Pancreas (tissue), 10 donors: Measurements from ENCODE around the gene MBL2. TPM values are rescaled to one million over a fixed set of nuclear protein-coding genes. Genes with fewer than 3 reads are reported as not detected.

ENCODE experiments used
- ATAC-seq, 4 donors: fragments of 200-7000 bp; cut with Tn5 transposase; one replicate each; pipeline versions ENCODE4 v1.8.0 to v1.9.1; 2020; ENCODE audit warnings: mild to moderate bottlenecking in 4 of 4, moderate library complexity in 4 of 4
- DNase-seq, 6 donors: peaks; one replicate each; pipeline ENCODE4 v3.0.0-alpha.2; 2020
- FAIRE-seq: peaks from 2 replicates; lab custom pipeline; 2012; peaks lifted over from hg19 to GRCh38; lab: Jason Lieb, UNC
- H3K27ac ChIP-seq, 4 donors: fragments of 200-600 bp; sonication (generic); 1 replicate in 3 of 4; 2 replicates in 1 of 4; pipeline versions ENCODE4 v1.5.0 to v1.8.0; 2020
- H3K27me3 ChIP-seq, 4 donors: fragments of 200-600 bp; one replicate each; pipeline ENCODE4 v1.8.0; 2021
- H3K36me3 ChIP-seq, 3 donors: fragments of 200-600 bp; sonication (generic) in 1 of 3; one replicate each; pipeline versions ENCODE4 v1.5.0 to v1.8.0; 2020 to 2021
- H3K4me1 ChIP-seq, 3 donors: fragments of 200-600 bp; one replicate each; pipeline ENCODE4 v1.8.0; 2021
- H3K4me3 ChIP-seq, 4 donors: fragments of 200-600 bp; sonication (generic) in 2 of 4; one replicate each; pipeline versions ENCODE4 v1.5.0 to v1.8.0; 2020 to 2021
- H3K9me3 ChIP-seq, 4 donors: fragments of 200-600 bp; one replicate each; pipeline ENCODE4 v1.8.0; 2021
- CTCF ChIP-seq, 4 donors: fragments of 200-600 bp; sonication (generic) in 3 of 4; IDR thresholded peaks; one replicate each; pipeline versions ENCODE4 v1.5.0 to v1.8.0; 2021; ENCODE audit warnings: antibody characterized with exemption in 4 of 4
- WGBS, 2 donors: extraction: QIAGEN DNeasy Blood & Tissue Kit; methylation state at CpG; one replicate each; pipeline ENCODE4 v1.1.7; 2013; 5-methylcytosine and 5-hydroxymethylcytosine counted together
- intact Hi-C, 3 donors: fragments of 100-400 bp; cut with DNase I; formaldehyde crosslinking; loops; one replicate each; pipeline versions ENCODE4 v1.11.1 to v1.14.2; 2022
- polyA plus RNA-seq, 2 donors: library from polyadenylated mRNA; stranded (reverse); fragments of 200-250 nt; gene quantifications; one replicate each; pipeline ENCODE4 v1.2.3, GENCODE V29; 2013
- total RNA-seq, 6 donors: library from RNA; stranded (reverse); fragmentation: NEBNext Ultra II Directional in 4 of 6; extraction: Animal tissue kit (Norgen Biotek cat#: 25700) in 4 of 6; gene quantifications; one replicate each; pipeline versions ENCODE4 v1.2.1 to v1.2.4, GENCODE V29; 2021 to 2023
- donor health status: healthy with polysubstance abuse.
- donor health status: DM: no; HTN: no; CAD: no; lungs with moderate emphysema.
- donor health status: DM: no; HTN: no; CAD: no.
- donor health status: control.
- donor health status: control.
- donor health status: Bipolar disorder and iron deficiency.
- donor health status: DM: yes; HTN: yes; CAD: no.
- donor health status: DM: no; HTN: no; CAD: no.
- donor health status: DM: no; HTN: no; CAD: no.
- donor health status: DM: yes; HTN: yes; CAD: no.

The MBL2 gene
- total and polyA plus RNA-seq, 8 donors = 0.09 TPM; not detected in 7

- Histone ChIP-seq H3K4me1 (no peaks in the 10 kb centered on the region), H3K9me3 (no peaks in the 10 kb centered on the region), H3K27me3 (no peaks in the 10 kb centered on the region), H3K36me3 (no peaks in the 10 kb centered on the region), H3K4me3 (no peak overlapping the region), H3K27ac (no peak overlapping the region)
- intact Hi-C loops = no loop called here
- FAIRE-seq (no peak), ATAC-seq (no peak), DNase-seq (no peak)
- 85 to 94% methylated on average over 12 of the region's 12 CpGs for WGBS, 2 donors
- no peak for TF ChIP-seq CTCF (IDR thresholded peaks at IDR 0.05)
Measured at GRCh38 chr10:52775132-52775647, 2.6 kb upstream of the MBL2 start.

- Histone ChIP-seq H3K27ac (no peak overlapping the region), H3K4me1 (no peaks in the 10 kb centered on the region), H3K27me3 (no peaks in the 10 kb centered on the region), H3K9me3 (no peaks in the 10 kb centered on the region), H3K36me3 (no peaks in the 10 kb centered on the region), H3K4me3 (no peak overlapping the region)
- TF ChIP-seq CTCF (IDR thresholded peaks at IDR 0.05) = no peak
- intact Hi-C loops = no loop called here
- peak in 2 of 4 donors; percentile 53 to 62 for ATAC-seq
- WGBS, 2 donors = 50 to 58% methylated on average over 8 of the region's 8 CpGs
- no peak for DNase-seq
- FAIRE-seq = no peak
Measured at GRCh38 chr10:52774600-52775106, 2.1 kb upstream of the MBL2 start.

DNA sequence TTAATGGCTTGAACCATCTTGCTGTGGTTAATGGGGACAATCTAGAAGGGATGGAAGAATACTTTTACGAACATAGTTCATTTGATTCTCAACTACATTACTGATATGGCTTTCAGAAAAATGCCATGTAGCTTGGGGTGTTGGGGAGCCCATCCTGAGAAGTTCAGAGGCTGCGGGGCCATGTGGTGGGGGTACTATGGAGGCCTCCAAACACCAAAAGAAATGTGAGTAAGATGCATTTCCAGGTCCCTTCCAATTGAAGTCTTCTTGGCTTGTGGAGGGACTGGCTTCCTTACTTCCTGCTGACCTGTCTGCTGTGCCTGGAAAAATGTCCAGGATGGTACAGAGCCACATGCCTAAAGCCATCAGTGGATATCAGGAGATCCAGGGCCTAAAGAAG, 1.6 kb upstream of the MBL2 start:
- FAIRE-seq (no peak), ATAC-seq (no peak), DNase-seq (no peak)
- no peak for TF ChIP-seq CTCF (IDR thresholded peaks at IDR 0.05)
- Histone ChIP-seq H3K27me3 (no peaks in the 10 kb centered on the region), H3K9me3 (no peaks in the 10 kb centered on the region), H3K27ac (no peak overlapping the region), H3K4me1 (no peaks in the 10 kb centered on the region), H3K36me3 (no peaks in the 10 kb centered on the region), H3K4me3 (no peak overlapping the region)
- WGBS, 2 donors = 87 to 91% methylated on average over 2 of the region's 2 CpGs
- intact Hi-C loops = no loop called here

DNA sequence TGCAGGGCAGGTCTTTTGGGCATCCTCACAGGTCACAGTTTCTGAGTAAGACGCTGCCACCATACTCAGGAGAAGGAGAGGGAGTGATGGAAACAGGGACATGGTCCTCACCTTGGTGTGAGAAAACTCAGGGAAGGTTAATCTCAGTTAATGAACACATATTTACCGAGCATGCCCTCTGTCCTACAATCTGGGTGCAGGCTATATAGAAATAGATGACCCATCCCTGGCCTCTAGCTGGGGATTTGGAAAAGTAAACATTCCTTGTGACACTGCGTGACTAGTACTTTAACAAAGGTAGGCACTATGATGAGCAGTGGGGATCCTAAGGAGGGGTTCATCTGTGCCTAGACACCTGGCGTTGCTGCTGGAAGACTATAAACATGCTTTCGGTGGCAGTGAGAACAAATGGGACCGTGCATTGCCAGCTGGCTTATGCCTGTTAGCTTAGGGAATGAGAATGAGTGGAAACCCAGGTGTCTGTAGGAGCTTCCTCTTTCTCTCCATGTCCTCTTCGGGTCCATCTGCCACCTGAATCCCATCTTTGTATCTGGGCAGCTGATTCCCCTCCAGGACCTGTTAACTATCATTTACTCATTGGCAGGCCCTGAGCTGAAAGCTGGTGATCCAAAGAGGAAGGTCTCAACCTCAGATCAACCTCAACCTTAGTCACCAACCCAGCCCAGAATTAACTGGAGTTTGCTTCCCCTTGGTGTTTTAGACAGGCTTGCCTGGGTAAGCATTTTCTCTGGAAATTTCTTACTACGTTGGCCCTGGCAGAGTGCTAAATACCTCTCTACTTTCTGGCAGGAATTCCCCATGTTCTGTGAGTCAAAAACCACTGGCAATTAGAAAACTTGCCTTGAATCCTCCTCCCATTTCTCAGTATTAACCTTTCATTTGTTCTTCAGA, 794 bp downstream of the MBL2 start:
- no peaks in the 10 kb centered on the region for H3K9me3 ChIP-seq
- 59 to 80% methylated on average over 8 of the region's 8 CpGs for WGBS, 2 donors
- no peak overlapping the region for H3K4me3 ChIP-seq
- no peak for DNase-seq
- no peak for ATAC-seq
- no peaks in the 10 kb centered on the region for H3K4me1 ChIP-seq
- H3K36me3 ChIP-seq = no peaks in the 10 kb centered on the region
- no peak for FAIRE-seq
- intact Hi-C loops = no loop called here
- TF ChIP-seq CTCF (IDR thresholded peaks at IDR 0.05) = no peak
- no peak overlapping the region for H3K27ac ChIP-seq
- no peaks in the 10 kb centered on the region for H3K27me3 ChIP-seq

DNA sequence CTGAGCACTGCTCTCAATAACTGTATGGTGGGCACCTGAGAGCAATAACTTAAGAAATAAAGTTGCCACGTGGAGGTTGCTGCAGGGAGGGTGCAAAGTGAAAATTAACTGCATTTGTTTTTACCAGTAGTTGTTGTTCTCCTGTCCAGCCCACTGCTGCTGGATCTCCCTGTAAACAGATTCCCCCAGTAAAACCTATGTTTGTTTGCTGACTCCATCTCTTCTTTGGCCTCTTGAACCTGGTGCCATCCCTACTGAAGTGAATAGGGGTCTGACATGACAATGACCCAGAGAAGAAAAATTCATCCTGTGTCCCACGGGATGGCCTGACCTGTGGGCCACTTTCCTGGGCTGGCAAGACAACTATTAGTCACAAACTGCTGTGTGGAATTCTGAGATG, 1.7 kb downstream of the MBL2 start:
- H3K9me3 ChIP-seq = no peaks in the 10 kb centered on the region
- FAIRE-seq (no peak), DNase-seq (no peak), ATAC-seq (no peak)
- H3K4me1 ChIP-seq = no peaks in the 10 kb centered on the region
- intact Hi-C loops = no loop called here
- no peaks in the 10 kb centered on the region for H3K27me3 ChIP-seq
- H3K4me3 ChIP-seq = no peak overlapping the region
- no peaks in the 10 kb centered on the region for H3K36me3 ChIP-seq
- no peak overlapping the region for H3K27ac ChIP-seq
- 25 to 30% methylated on average over 2 of the region's 2 CpGs for WGBS, 2 donors
- no peak for TF ChIP-seq CTCF (IDR thresholded peaks at IDR 0.05)
